GM23248 (cell line): ENCODE measurements around the gene PTGS1.

Experiments
- EZH2 ChIP-seq: fragments of 200-600 bp; sonication (generic); IDR thresholded peaks from 2 replicates; pipeline ENCODE4 v1.6.1; 2018; ENCODE audit warnings: antibody characterized with exemption, mild to moderate bottlenecking; ENCODE audit not compliant: insufficient read depth, poor library complexity, severe bottlenecking
- EZH2phosphoT487 ChIP-seq: fragments of 200-600 bp; sonication (generic); IDR thresholded peaks from 2 replicates; pipeline ENCODE4 v1.6.1; 2018; ENCODE audit warnings: antibody characterized with exemption, moderate library complexity, mild to moderate bottlenecking, low read depth; ENCODE audit not compliant: insufficient read depth

DNA sequence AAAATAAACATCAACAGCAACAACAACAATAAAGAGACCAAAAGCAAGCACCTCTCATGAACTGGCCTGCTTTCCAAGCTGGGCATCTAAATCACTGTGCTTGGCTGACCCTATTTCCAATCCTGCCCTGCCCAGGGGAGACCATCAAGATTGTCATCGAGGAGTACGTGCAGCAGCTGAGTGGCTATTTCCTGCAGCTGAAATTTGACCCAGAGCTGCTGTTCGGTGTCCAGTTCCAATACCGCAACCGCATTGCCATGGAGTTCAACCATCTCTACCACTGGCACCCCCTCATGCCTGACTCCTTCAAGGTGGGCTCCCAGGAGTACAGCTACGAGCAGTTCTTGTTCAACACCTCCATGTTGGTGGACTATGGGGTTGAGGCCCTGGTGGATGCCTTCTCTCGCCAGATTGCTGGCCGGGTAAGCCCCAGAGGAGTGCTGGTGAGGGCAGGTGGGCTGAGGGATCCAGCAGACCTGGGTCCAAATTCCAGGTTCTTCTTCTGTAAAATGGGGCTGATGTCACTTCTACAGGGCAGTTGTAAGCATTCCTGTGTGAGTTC lies 15.6 kb downstream of the PTGS1 start:
- no peak for TF ChIP-seq EZH2
- no peak for TF ChIP-seq EZH2phosphoT487
